GM21515 (cell line): Measurements from ENCODE around the gene LCN1.
"Not testable (repeated sequence)": the region's sequence is repeated elsewhere in the genome, so short reads cannot be mapped to it uniquely, and the experiment has no call there.

ENCODE experiments used
- ATAC-seq: cut with Tn5 transposase; IDR thresholded peaks from one replicate; pipeline ENCODE4 v1.9.1; 2021; ENCODE audit not compliant: unreplicated experiment

The LCN1 gene

GRCh38 chr9:135504262-135505243 lies 16.7 kb upstream of the LCN1 start:
- ATAC-seq: no peak

- ATAC-seq: no peak
Measured at GRCh38 chr9:135505406-135506187, 15.6 kb upstream of the LCN1 start.

- ATAC-seq: no peak
Measured at GRCh38 chr9:135506327-135507103, 14.7 kb upstream of the LCN1 start.

GRCh38 chr9:135507104-135508035 lies 13.9 kb upstream of the LCN1 start:
- no peak for ATAC-seq

GRCh38 chr9:135508211-135508820 lies 12.9 kb upstream of the LCN1 start:
- ATAC-seq: no peak

GRCh38 chr9:135509458-135509857 lies 11.8 kb upstream of the LCN1 start:
- no peak for ATAC-seq

GRCh38 chr9:135512241-135512603 lies 9.0 kb upstream of the LCN1 start:
- no peak for ATAC-seq

GRCh38 chr9:135512904-135513303 lies 8.3 kb upstream of the LCN1 start:
- no peak for ATAC-seq

GRCh38 chr9:135513351-135513846 lies 7.8 kb upstream of the LCN1 start:
- ATAC-seq: no peak

- ATAC-seq: not testable (repeated sequence)
Measured at GRCh38 chr9:135513906-135514305, 7.3 kb upstream of the LCN1 start.

GRCh38 chr9:135514342-135515082 lies 6.7 kb upstream of the LCN1 start:
- no peak for ATAC-seq

GRCh38 chr9:135515083-135515951 lies 5.9 kb upstream of the LCN1 start:
- no peak for ATAC-seq

- ATAC-seq: no peak
Measured at GRCh38 chr9:135516132-135516860, 4.9 kb upstream of the LCN1 start.

- no peak for ATAC-seq
Measured at GRCh38 chr9:135517407-135517822, 3.8 kb upstream of the LCN1 start.

GRCh38 chr9:135519179-135519971 lies 1.9 kb upstream of the LCN1 start:
- ATAC-seq: no peak

GRCh38 chr9:135521608-135522095 lies 412 bp downstream of the LCN1 start:
- ATAC-seq: no peak
